Endothelial cell of umbilical vein (primary cell): ENCODE results near the gene GSTA2. TPM values are rescaled to one million over a fixed set of nuclear protein-coding genes. Genes with fewer than 3 reads are reported as not detected.

Experiments used
- BruUV-seq: library from RNA; stranded (reverse); fragments of 400-500 nt; replicated peaks from 2 replicates; lab custom pipeline; 2021; lab: Mats Ljungman, UMichigan
- CTCF ChIA-PET: fragments of 300-600, 350-600 bp; sonication (Branson Sonifier 250); formaldehyde crosslinking; loops from one replicate; lab custom pipeline; 2021; ENCODE audit warnings: antibody characterized with exemption, inconsistent platforms; lab: Charles Lee
- POLR2A ChIA-PET: fragments of 300-600, 350-600 bp; sonication (Branson Sonifier 250); formaldehyde crosslinking; loops from one replicate; lab custom pipeline; 2021; ENCODE audit warnings: antibody characterized with exemption, inconsistent platforms; lab: Charles Lee
- DNase-seq: peaks from one replicate; pipeline ENCODE4 v3.0.0-alpha.2; 2011; ENCODE audit warnings: low read depth, low spot score
- FAIRE-seq: peaks from 2 replicates; lab custom pipeline; 2011; peaks lifted over from hg19 to GRCh38; lab: Jason Lieb, UNC
- H2AFZ ChIP-seq: 2 replicates; pipeline ENCODE4 v1.6.0; 2012; ENCODE audit warnings: low read depth, low read length, control low read depth, inconsistent platforms
- H3K27ac ChIP-seq: 2 replicates; pipeline ENCODE4 v1.5.1; 2011; ENCODE audit warnings: low read depth, mild to moderate bottlenecking, control low read depth, low read length, moderate library complexity; ENCODE audit not compliant: insufficient read depth
- H3K27me3 ChIP-seq, 2 experiments: 2 replicates each; pipeline versions ENCODE4 v1.6.0 to v1.6.1; 2011; ENCODE audit warnings: low read length in 2 of 2, mixed read lengths in 1 of 2; ENCODE audit not compliant: control insufficient read depth in 2 of 2, insufficient read depth in 2 of 2
- H3K36me3 ChIP-seq, 2 experiments: 2 replicates in 1 of 2; 3 replicates in 1 of 2; pipeline ENCODE4 v1.5.1; 2011; ENCODE audit warnings: low read length in 2 of 2, mild to moderate bottlenecking in 1 of 2, moderate library complexity in 1 of 2; ENCODE audit not compliant: control insufficient read depth in 2 of 2, insufficient read depth in 2 of 2; ENCODE audit errors: extremely low read depth in 1 of 2
- H3K4me1 ChIP-seq: 3 replicates; pipeline ENCODE4 v1.5.1; 2011; ENCODE audit warnings: mild to moderate bottlenecking, low read length; ENCODE audit not compliant: control insufficient read depth, insufficient read depth; ENCODE audit errors: extremely low read depth
- H3K4me2 ChIP-seq: 2 replicates; pipeline ENCODE4 v1.6.1; 2011; ENCODE audit warnings: low read length, control low read depth, mixed read lengths; ENCODE audit not compliant: insufficient read depth
- H3K4me3 ChIP-seq, 3 experiments: fragments of 200-600 bp in 1 of 3; sonication (generic), shearing (Covaris generic) in 1 of 3; replicated peaks in 1 of 3; 2 replicates each; pipeline ENCODE4 v1.5.1; 2011 to 2016; ENCODE audit warnings: control low read depth in 3 of 3, low read length in 3 of 3, mild to moderate bottlenecking in 2 of 3, inconsistent platforms in 1 of 3, low read depth in 1 of 3, moderate library complexity in 1 of 3; ENCODE audit not compliant: insufficient read depth in 1 of 3
- H3K79me2 ChIP-seq: 2 replicates; pipeline ENCODE4 v1.6.0; 2012; ENCODE audit warnings: low read length, inconsistent platforms; ENCODE audit not compliant: control insufficient read depth, insufficient read depth
- H3K9ac ChIP-seq: replicated peaks from 2 replicates; pipeline ENCODE3; 2011; ENCODE audit warnings: low read length, control low read depth; ENCODE audit not compliant: insufficient read depth; ENCODE audit errors: extremely low read depth
- H3K9me1 ChIP-seq: replicated peaks from 3 replicates; pipeline ENCODE4 v1.6.0; 2011; ENCODE audit warnings: mild to moderate bottlenecking, low read length; ENCODE audit not compliant: control insufficient read depth, insufficient read depth; ENCODE audit errors: extremely low read depth
- H3K9me3 ChIP-seq: replicated peaks from 2 replicates; pipeline ENCODE4 v1.5.1; 2012; ENCODE audit warnings: low read length, inconsistent platforms; ENCODE audit not compliant: control insufficient read depth, insufficient read depth
- H4K20me1 ChIP-seq: replicated peaks from 2 replicates; pipeline ENCODE3; 2011; ENCODE audit warnings: mild to moderate bottlenecking, low read length; ENCODE audit not compliant: control insufficient read depth, insufficient read depth; ENCODE audit errors: extremely low read depth
- CTCF ChIP-seq, 2 donors: IDR thresholded peaks; 1 replicate in 1 of 2; 2 replicates in 1 of 2; pipeline ENCODE4 v1.5.1; 2011; ENCODE audit warnings: low read length in 2 of 2, mild to moderate bottlenecking in 2 of 2, moderate library complexity in 2 of 2, control low read depth in 1 of 2, inconsistent platforms in 1 of 2, low read depth in 1 of 2; ENCODE audit not compliant: insufficient read depth in 1 of 2; ENCODE audit errors: extremely low read depth in 1 of 2
- EZH2 ChIP-seq: IDR thresholded peaks from 2 replicates; pipeline ENCODE4 v1.6.1; 2012; ENCODE audit warnings: borderline replicate concordance, low read depth, mild to moderate bottlenecking, moderate library complexity, low read length, inconsistent platforms; ENCODE audit not compliant: severe bottlenecking
- GATA2 ChIP-seq: IDR thresholded peaks from 2 replicates; pipeline ENCODE4 v1.7.0; 2011; ENCODE audit warnings: low read depth, mild to moderate bottlenecking, moderate library complexity, mixed read lengths, low read length; ENCODE audit not compliant: insufficient read length, insufficient read depth
- JUN ChIP-seq: IDR thresholded peaks from 2 replicates; pipeline ENCODE4 v1.6.1; 2011; ENCODE audit warnings: borderline replicate concordance, low read depth; ENCODE audit not compliant: insufficient read length, insufficient read depth
- MAX ChIP-seq: IDR thresholded peaks from 2 replicates; pipeline ENCODE4 v1.6.1; 2011; ENCODE audit not compliant: insufficient read depth, insufficient read length
- MYC ChIP-seq: IDR thresholded peaks from one replicate; pipeline ENCODE4 v1.6.1; 2011; ENCODE audit warnings: mild to moderate bottlenecking, low read depth, low read length
- POLR2A ChIP-seq: IDR thresholded peaks from 2 replicates; pipeline ENCODE4 v1.6.1; 2012; ENCODE audit warnings: low read depth, mild to moderate bottlenecking, control low read depth, low read length
- dilution Hi-C: fragments of 300-500 bp; cut with MboI; formaldehyde crosslinking; loops from one replicate; pipeline ENCODE4 v1.15.0; 2019; ENCODE audit warnings: low sequenced_read_pairs; ENCODE audit not compliant: extremely low pct_ligation_motif_present
- intact Hi-C: fragments of 100-400 bp; cut with micrococcal nuclease; formaldehyde crosslinking; loops from one replicate; pipeline ENCODE4 v1.10.0; 2022
- polyA plus RNA-seq, 4 experiments: library from polyadenylated mRNA; depleted of rRNA in 3 of 4; stranded (reverse) in 3 of 4; unstranded in 1 of 4; fragments of >200 nt; gene quantifications; 2 replicates each; pipeline versions ENCODE4 v1.2.1 to v1.2.3, GENCODE V29; 2011 to 2012; ENCODE audit warnings: missing spikeins in 1 of 4
- total RNA-seq: library from RNA; stranded (reverse); gene quantifications from 2 replicates; pipeline ENCODE4 v1.2.3, GENCODE V29; 2021

GSTA2 gene
- total and polyA plus RNA-seq, 2 donors (not counting 3 experiments of a cell fraction or from before 2014, with no cell fraction given): not detected

- intact Hi-C loops (no loop called here), dilution Hi-C loops (no loop called here)
- TF ChIP-seq MYC (no peak), MAX (no peak), POLR2A (no peak), JUN (no peak), GATA2 (no peak), EZH2 (no peak), CTCF (IDR thresholded peaks at IDR 0.05; ENCODE audit: extremely low read depth in 1 of 2, insufficient read depth in 1 of 2, low read depth in 1 of 2, low read length in 2 of 2) (no peak)
- no peak for DNase-seq
- Histone ChIP-seq H3K4me2 (no peak overlapping the region), H3K9me3 (no peaks in the 10 kb centered on the region), H3K9ac (no peak overlapping the region), H3K27me3 (peaks cover 1 to 4% of the 10 kb centered on the region in 2 experiments), H3K4me3 (no peak overlapping the region), H3K36me3 (no peaks in the 10 kb centered on the region), H3K27ac (no peak overlapping the region), H2AFZ (no peak overlapping the region), H3K79me2 (no peaks in the 10 kb centered on the region), H3K4me1 (no peaks in the 10 kb centered on the region), H4K20me1 (no peaks in the 10 kb centered on the region), H3K9me1 (no peaks in the 10 kb centered on the region)
- BruUV-seq: no TSS peak
- no peak for FAIRE-seq
- CTCF ChIA-PET: no interaction called here
- POLR2A ChIA-PET: no interaction called here
Measured at GRCh38 chr6:52707963-52708680, 55.2 kb downstream of the GSTA2 start.
